SH-SY5Y (cell line): ENCODE data around the gene B3GALT6.

Experiments used
- GATA2 ChIP-seq: IDR thresholded peaks from 2 replicates; pipeline ENCODE4 v1.6.1; 2011; ENCODE audit warnings: mild to moderate bottlenecking, low read depth, low read length
- GATA3 ChIP-seq: IDR thresholded peaks from 2 replicates; pipeline ENCODE4 v1.6.1; 2011; ENCODE audit warnings: low read depth, mild to moderate bottlenecking, low read length, moderate library complexity

- TF ChIP-seq GATA2: no peak
- no peak for TF ChIP-seq GATA3
Observed at GRCh38 chr1:1191734-1192133, 40.3 kb upstream of the B3GALT6 start.
